H1 (cell line): ENCODE data around the gene CLDN34. TPM values are rescaled to one million over a fixed set of nuclear protein-coding genes. Genes with fewer than 3 reads are reported as not detected.

ENCODE experiments used
- ATF2 ChIP-seq: IDR thresholded peaks from 2 replicates; pipeline ENCODE4 v1.6.1; 2012; ENCODE audit warnings: low read length, inconsistent platforms
- CHD1 ChIP-seq: IDR thresholded peaks from 2 replicates; pipeline ENCODE4 v1.6.1; 2012; ENCODE audit warnings: low read depth, low read length, improper control_type of control experiment
- CREB1 ChIP-seq: IDR thresholded peaks from 2 replicates; pipeline ENCODE4 v1.6.1; 2012; ENCODE audit warnings: inconsistent platforms
- EP300 ChIP-seq, 2 experiments: IDR thresholded peaks; 1 replicate in 1 of 2; 2 replicates in 1 of 2; pipeline ENCODE4 v1.6.1; 2011 to 2012; ENCODE audit warnings: low read depth in 2 of 2, low read length in 2 of 2, mild to moderate bottlenecking in 2 of 2, borderline replicate concordance in 1 of 2, inconsistent platforms in 1 of 2, moderate library complexity in 1 of 2
- JUN ChIP-seq: IDR thresholded peaks from 2 replicates; pipeline ENCODE4 v1.6.1; 2011; ENCODE audit warnings: low read depth, mild to moderate bottlenecking, improper control_type of control experiment, low read length
- JUND ChIP-seq: IDR thresholded peaks from 2 replicates; pipeline ENCODE4 v1.6.1; 2011; ENCODE audit warnings: mild to moderate bottlenecking, improper control_type of control experiment, low read length
- POLR2A ChIP-seq, 2 experiments: IDR thresholded peaks; 1 replicate in 1 of 2; 2 replicates in 1 of 2; pipeline ENCODE4 v1.6.1; 2011; ENCODE audit warnings: low read depth in 2 of 2, low read length in 2 of 2, mild to moderate bottlenecking in 2 of 2; ENCODE audit errors: control extremely low read depth in 1 of 2
- RFX5 ChIP-seq: IDR thresholded peaks from 2 replicates; pipeline ENCODE4 v1.6.1; 2011; ENCODE audit warnings: low read depth, low read length, improper control_type of control experiment, borderline replicate concordance
- RXRA ChIP-seq: IDR thresholded peaks from 2 replicates; pipeline ENCODE4 v1.6.1; 2011; ENCODE audit warnings: low read depth, mild to moderate bottlenecking, low read length, moderate library complexity; ENCODE audit not compliant: insufficient read depth
- SUZ12 ChIP-seq: fragments of 200-600 bp; sonication (generic); IDR thresholded peaks from 2 replicates; pipeline ENCODE4 v1.6.1; 2012; ENCODE audit warnings: mild to moderate bottlenecking, inconsistent platforms, low read length, moderate library complexity, mixed read lengths
- ZNF274 ChIP-seq: IDR thresholded peaks from 2 replicates; pipeline ENCODE4 v1.7.0; 2012; ENCODE audit warnings: low read length, borderline replicate concordance; ENCODE audit errors: extremely low read depth
- polyA plus RNA-seq, 7 experiments: library from polyadenylated mRNA; depleted of rRNA in 3 of 7; stranded (reverse) in 5 of 7; unstranded in 2 of 7; fragments of >200 nt in 5 of 7; fragments of 200-250 nt in 2 of 7; gene quantifications; 1 replicate in 5 of 7; 2 replicates in 1 of 7; 4 replicates in 1 of 7; pipeline versions ENCODE4 v1.2.1 to v1.2.3, GENCODE V29; 2011 to 2013; ENCODE audit warnings: missing spikeins in 2 of 7, mixed read lengths in 2 of 7
- total RNA-seq: library from RNA; stranded (reverse); fragmentation: NEBNext Ultra II Directional; extraction: Animal tissue kit (Norgen Biotek cat#: 25700); gene quantifications from 2 replicates; pipeline ENCODE4 v1.2.1, GENCODE V29; 2021
- TF ChIP-seq, protein P1 (sequence below): IDR thresholded peaks from 2 replicates; pipeline ENCODE4 v1.6.1; 2012; ENCODE audit warnings: inconsistent platforms
- TF ChIP-seq, protein P2 (sequence below): IDR thresholded peaks from 2 replicates; pipeline ENCODE4 v1.6.1; 2012; ENCODE audit warnings: inconsistent platforms

CLDN34 gene
- total and polyA plus RNA-seq, 2 of the 8 experiments (the other 6 are each of a cell fraction or from before 2014, with no cell fraction given) = 0.26 to 0.50 TPM

- TF ChIP-seq ZNF274 = no peak
- no peak for TF ChIP-seq EP300 (IDR thresholded peaks at IDR 0.05; ENCODE audit: borderline replicate concordance in 1 of 2, low read depth in 2 of 2, low read length in 2 of 2)
- no peak for TF ChIP-seq RFX5
- TF ChIP-seq RXRA = no peak
- TF ChIP-seq JUN = no peak
- no peak for TF ChIP-seq JUND
- TF ChIP-seq POLR2A (IDR thresholded peaks at IDR 0.05; ENCODE audit: control extremely low read depth in 1 of 2, low read depth in 2 of 2, low read length in 2 of 2) = no peak
- no peak for TF ChIP-seq CHD1
- TF ChIP-seq SUZ12 = no peak
- TF ChIP-seq, protein P1, sequence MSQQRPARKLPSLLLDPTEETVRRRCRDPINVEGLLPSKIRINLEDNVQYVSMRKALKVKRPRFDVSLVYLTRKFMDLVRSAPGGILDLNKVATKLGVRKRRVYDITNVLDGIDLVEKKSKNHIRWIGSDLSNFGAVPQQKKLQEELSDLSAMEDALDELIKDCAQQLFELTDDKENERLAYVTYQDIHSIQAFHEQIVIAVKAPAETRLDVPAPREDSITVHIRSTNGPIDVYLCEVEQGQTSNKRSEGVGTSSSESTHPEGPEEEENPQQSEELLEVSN = no peak
- no peak for TF ChIP-seq CREB1
- TF ChIP-seq, protein P2, sequence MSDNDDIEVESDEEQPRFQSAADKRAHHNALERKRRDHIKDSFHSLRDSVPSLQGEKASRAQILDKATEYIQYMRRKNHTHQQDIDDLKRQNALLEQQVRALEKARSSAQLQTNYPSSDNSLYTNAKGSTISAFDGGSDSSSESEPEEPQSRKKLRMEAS = no peak
- TF ChIP-seq ATF2 = no peak
Observed at GRCh38 chrX:9995855-9996339, 28.7 kb downstream of the CLDN34 start (continued).
